Kidney tubule cell (primary cell): ENCODE results near the gene NMT1.
A peak's percentile ranks its signal among the peaks of the same experiment; 100 is the strongest.
"Not testable (repeated sequence)": the region's sequence is repeated elsewhere in the genome, so short reads cannot be mapped to it uniquely, and the experiment has no call there.

ENCODE experiments used
- DNase-seq: peaks from one replicate; pipeline ENCODE4 v3.0.0-alpha.2; 2018; ENCODE audit warnings: low spot score

NMT1 gene

GRCh38 chr17:45120558-45120957 lies 59.4 kb downstream of the NMT1 start:
- DNase-seq: no peak

GRCh38 chr17:45121055-45121454 lies 59.9 kb downstream of the NMT1 start:
- DNase-seq: no peak

- no peak for DNase-seq
Measured at GRCh38 chr17:45123076-45123770, 62.1 kb downstream of the NMT1 start.

GRCh38 chr17:45123930-45124796 lies 63.0 kb downstream of the NMT1 start:
- DNase-seq: peak; percentile 90

- DNase-seq: not testable (repeated sequence)
Measured at GRCh38 chr17:45124797-45125122, 63.6 kb downstream of the NMT1 start.

- DNase-seq: no peak
Measured at GRCh38 chr17:45125509-45125908, 64.4 kb downstream of the NMT1 start.

GRCh38 chr17:45127207-45127547 lies 66.1 kb downstream of the NMT1 start:
- no peak for DNase-seq

- DNase-seq: peak; percentile 64
Measured at GRCh38 chr17:45127548-45128300, 66.6 kb downstream of the NMT1 start.

GRCh38 chr17:45128331-45128730 lies 67.2 kb downstream of the NMT1 start:
- no peak for DNase-seq

GRCh38 chr17:45128989-45129388 lies 67.9 kb downstream of the NMT1 start:
- DNase-seq: no peak

GRCh38 chr17:45129426-45129939 lies 68.4 kb downstream of the NMT1 start:
- DNase-seq: peak; percentile 49

GRCh38 chr17:45129940-45130680 lies 69.0 kb downstream of the NMT1 start:
- DNase-seq: peak; percentile 82

- no peak for DNase-seq
Measured at GRCh38 chr17:45130681-45131615, 69.8 kb downstream of the NMT1 start.

GRCh38 chr17:45131616-45132319 lies 70.7 kb downstream of the NMT1 start:
- DNase-seq: peak; percentile 36

GRCh38 chr17:45132320-45132571 lies 71.1 kb downstream of the NMT1 start, which contains the start of gene PLCD3:
Gene PLCD3, minus strand, starts transcription at chr17:45132515. Its CDS starts 105 bp downstream, at chr17:45132410.
- DNase-seq: no peak

GRCh38 chr17:45132572-45133463 lies 71.7 kb downstream of the NMT1 start:
- DNase-seq: peak; percentile 86

- DNase-seq: peak; percentile 98
Measured at GRCh38 chr17:45135192-45135977, 74.3 kb downstream of the NMT1 start, which contains the start of gene ACBD4. Gene ACBD4, plus strand, starts transcription at chr17:45135687. Its CDS starts 458 bp downstream, at chr17:45136145.
